Keratinocyte (primary cell): ENCODE results near the gene SLC22A3. TPM values are rescaled to one million over a fixed set of nuclear protein-coding genes. Genes with fewer than 3 reads are reported as not detected.
"Not testable (repeated sequence)": the region's sequence is repeated elsewhere in the genome, so short reads cannot be mapped to it uniquely, and the experiment has no call there.

Experiments
- DNase-seq: peaks from one replicate; pipeline ENCODE4 v3.0.0-alpha.2; 2011; ENCODE audit warnings: low read depth, missing footprints, low spot score
- FAIRE-seq: peaks from 2 replicates; lab custom pipeline; 2011; peaks lifted over from hg19 to GRCh38; lab: Jason Lieb, UNC
- H2AFZ ChIP-seq: 2 replicates; pipeline ENCODE4 v1.6.0; 2012; ENCODE audit warnings: low read length, control low read depth, inconsistent platforms; ENCODE audit not compliant: control insufficient read depth
- H3K27ac ChIP-seq: 2 replicates; pipeline ENCODE4 v1.5.1; 2011; ENCODE audit warnings: low read length; ENCODE audit not compliant: control insufficient read depth, insufficient read depth
- H3K27me3 ChIP-seq: 3 replicates; pipeline ENCODE4 v1.6.0; 2011; ENCODE audit warnings: low read length; ENCODE audit not compliant: control insufficient read depth, insufficient read depth; ENCODE audit errors: extremely low read depth
- H3K36me3 ChIP-seq, 2 experiments: 2 replicates in 1 of 2; 3 replicates in 1 of 2; pipeline ENCODE4 v1.5.1; 2011; ENCODE audit warnings: low read length in 2 of 2, mild to moderate bottlenecking in 1 of 2; ENCODE audit not compliant: control insufficient read depth in 2 of 2, insufficient read depth in 2 of 2; ENCODE audit errors: extremely low read depth in 1 of 2
- H3K4me1 ChIP-seq: 3 replicates; pipeline ENCODE4 v1.5.1; 2011; ENCODE audit warnings: low read length; ENCODE audit not compliant: control insufficient read depth, insufficient read depth; ENCODE audit errors: extremely low read depth
- H3K4me2 ChIP-seq: 3 replicates; pipeline ENCODE4 v1.6.0; 2011; ENCODE audit warnings: low read depth, low read length; ENCODE audit not compliant: control insufficient read depth, insufficient read depth; ENCODE audit errors: extremely low read depth
- H3K4me3 ChIP-seq, 3 experiments: fragments of 200-600 bp in 1 of 3; sonication (generic) in 1 of 3; 2 replicates in 2 of 3; 3 replicates in 1 of 3; pipeline ENCODE4 v1.5.1; 2011 to 2016; ENCODE audit warnings: low read length in 3 of 3, mild to moderate bottlenecking in 3 of 3, control low read depth in 2 of 3, inconsistent platforms in 1 of 3, low read depth in 1 of 3, mixed read lengths in 1 of 3, mixed run types in 1 of 3, moderate library complexity in 1 of 3; ENCODE audit not compliant: control insufficient read depth in 2 of 3, insufficient read depth in 2 of 3; ENCODE audit errors: extremely low read depth in 1 of 3
- H3K79me2 ChIP-seq: 2 replicates; pipeline ENCODE4 v1.6.0; 2012; ENCODE audit warnings: low read length; ENCODE audit not compliant: control insufficient read depth, insufficient read depth
- H3K9ac ChIP-seq: 3 replicates; pipeline ENCODE4 v1.6.0; 2011; ENCODE audit warnings: low read length; ENCODE audit not compliant: control insufficient read depth, insufficient read depth; ENCODE audit errors: extremely low read depth
- H3K9me1 ChIP-seq: 3 replicates; pipeline ENCODE4 v1.6.0; 2011; ENCODE audit warnings: low read length; ENCODE audit not compliant: control insufficient read depth, insufficient read depth; ENCODE audit errors: extremely low read depth
- H3K9me3 ChIP-seq: 2 replicates; pipeline ENCODE4 v1.5.1; 2012; ENCODE audit warnings: low read depth, low read length; ENCODE audit not compliant: control insufficient read depth
- H4K20me1 ChIP-seq: 3 replicates; pipeline ENCODE4 v1.6.0; 2011; ENCODE audit warnings: low read length; ENCODE audit not compliant: control insufficient read depth, insufficient read depth; ENCODE audit errors: extremely low read depth
- EZH2 ChIP-seq: IDR thresholded peaks from one replicate; pipeline ENCODE4 v1.6.1; 2012; ENCODE audit warnings: inconsistent platforms, mild to moderate bottlenecking, low read length, moderate library complexity
- dilution Hi-C: fragments of 300-500 bp; cut with MboI; formaldehyde crosslinking; loops from one replicate; pipeline ENCODE4 v1.7.0; 2020; ENCODE audit warnings: low sequenced_read_pairs; ENCODE audit not compliant: extremely low pct_ligation_motif_present
- polyA plus RNA-seq, 5 experiments: library from polyadenylated mRNA; depleted of rRNA in 3 of 5; stranded (reverse) in 3 of 5; stranded (forward) in 1 of 5; unstranded in 1 of 5; fragments of >200 nt; gene quantifications; 1 replicate in 1 of 5; 2 replicates in 3 of 5; 3 replicates in 1 of 5; pipeline versions ENCODE4 v1.2.1 to v1.2.3, GENCODE V29; 2011 to 2012; ENCODE audit warnings: missing spikeins in 2 of 5, low read depth in 1 of 5, low replicate concordance in 1 of 5
- TF ChIP-seq, protein P1 (sequence below), 3 experiments: IDR thresholded peaks in 1 of 3; conservative IDR thresholded peaks in 1 of 3; optimal IDR thresholded peaks in 1 of 3; 2 replicates in 2 of 3; 3 replicates in 1 of 3; pipeline versions ENCODE3 to v1.5.1; 2011; ENCODE audit warnings: low read length in 3 of 3, mild to moderate bottlenecking in 3 of 3, moderate library complexity in 2 of 3, control low read depth in 1 of 3, inconsistent platforms in 1 of 3; ENCODE audit not compliant: insufficient read depth in 2 of 3; ENCODE audit errors: extremely low read depth in 1 of 3

Gene SLC22A3
- polyA plus RNA-seq, 1 donor (not counting 4 experiments of a cell fraction or from before 2014, with no cell fraction given) = 1.8 TPM

GRCh38 chr6:160388922-160389321 lies 40.7 kb downstream of the SLC22A3 start:
- Histone ChIP-seq H3K9ac (no peak overlapping the region), H3K36me3 (no peaks in the 10 kb centered on the region), H4K20me1 (no peaks in the 10 kb centered on the region), H3K27ac (peak overlapping the region; percentile 65), H3K4me3 (no peak overlapping the region), H3K27me3 (no peaks in the 10 kb centered on the region), H3K79me2 (no peaks in the 10 kb centered on the region), H3K9me3 (no peaks in the 10 kb centered on the region), H3K4me2 (peak overlapping the region; percentile 25), H2AFZ (no peak overlapping the region), H3K4me1 (peaks cover 60% of the 10 kb centered on the region), H3K9me1 (no peaks in the 10 kb centered on the region)
- no peak for TF ChIP-seq EZH2
- peak; percentile 44 for DNase-seq
- no peak for FAIRE-seq
- dilution Hi-C loops = no loop called here

DNA sequence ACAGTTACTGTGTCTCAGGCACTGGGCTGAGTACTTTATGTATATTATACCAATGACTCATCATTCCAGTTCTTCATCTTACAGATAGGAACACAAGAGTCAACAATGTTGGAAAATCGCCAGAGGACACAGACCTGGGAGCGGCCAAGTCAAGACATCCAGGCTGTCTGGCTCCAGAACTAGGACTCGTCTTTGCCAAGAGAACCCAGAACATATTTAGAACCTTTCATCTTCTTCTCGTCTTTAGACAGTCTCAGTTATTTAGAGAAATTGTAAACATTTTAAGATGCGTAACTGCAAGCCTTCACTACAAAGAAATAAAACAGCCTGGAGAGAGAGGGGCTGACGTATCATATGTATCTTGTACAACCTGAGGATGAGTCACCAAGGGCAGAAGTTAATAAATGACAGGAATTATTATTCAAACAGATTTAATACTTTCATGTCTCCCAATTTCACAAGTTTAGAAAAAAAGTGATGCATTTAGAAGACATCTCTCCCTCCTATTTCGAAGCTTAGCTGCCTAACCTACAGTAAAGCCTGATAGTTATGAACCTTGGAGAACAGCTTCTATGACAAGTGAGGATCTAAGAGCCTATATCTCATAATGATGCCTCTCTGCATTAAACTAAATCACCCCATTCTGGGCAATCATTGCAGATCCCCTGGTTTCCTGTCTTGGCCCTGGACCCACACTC lies 43.4 kb downstream of the SLC22A3 start:
- H3K9me1 ChIP-seq = no peaks in the 10 kb centered on the region
- no peaks in the 10 kb centered on the region for H3K36me3 ChIP-seq
- H3K79me2 ChIP-seq = no peaks in the 10 kb centered on the region
- peak overlapping the region; percentile 61 for H3K9ac ChIP-seq
- peaks cover 57% of the 10 kb centered on the region for H3K4me1 ChIP-seq
- no peak for TF ChIP-seq EZH2
- TF ChIP-seq, protein P1, sequence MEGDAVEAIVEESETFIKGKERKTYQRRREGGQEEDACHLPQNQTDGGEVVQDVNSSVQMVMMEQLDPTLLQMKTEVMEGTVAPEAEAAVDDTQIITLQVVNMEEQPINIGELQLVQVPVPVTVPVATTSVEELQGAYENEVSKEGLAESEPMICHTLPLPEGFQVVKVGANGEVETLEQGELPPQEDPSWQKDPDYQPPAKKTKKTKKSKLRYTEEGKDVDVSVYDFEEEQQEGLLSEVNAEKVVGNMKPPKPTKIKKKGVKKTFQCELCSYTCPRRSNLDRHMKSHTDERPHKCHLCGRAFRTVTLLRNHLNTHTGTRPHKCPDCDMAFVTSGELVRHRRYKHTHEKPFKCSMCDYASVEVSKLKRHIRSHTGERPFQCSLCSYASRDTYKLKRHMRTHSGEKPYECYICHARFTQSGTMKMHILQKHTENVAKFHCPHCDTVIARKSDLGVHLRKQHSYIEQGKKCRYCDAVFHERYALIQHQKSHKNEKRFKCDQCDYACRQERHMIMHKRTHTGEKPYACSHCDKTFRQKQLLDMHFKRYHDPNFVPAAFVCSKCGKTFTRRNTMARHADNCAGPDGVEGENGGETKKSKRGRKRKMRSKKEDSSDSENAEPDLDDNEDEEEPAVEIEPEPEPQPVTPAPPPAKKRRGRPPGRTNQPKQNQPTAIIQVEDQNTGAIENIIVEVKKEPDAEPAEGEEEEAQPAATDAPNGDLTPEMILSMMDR (optimal IDR thresholded peaks at IDR 0.05 in 1 of 3, IDR thresholded peaks at IDR 0.05 in 1 of 3, conservative IDR thresholded peaks at IDR 0.05 in 1 of 3; ENCODE audit: extremely low read depth in 1 of 3, insufficient read depth in 2 of 3, low read length in 3 of 3) = no peak
- peak overlapping the region; percentile 89 for H2AFZ ChIP-seq
- H3K4me2 ChIP-seq = peak overlapping the region; percentile 74
- dilution Hi-C loops = no loop called here
- peak overlapping the region; percentile 93 for H3K27ac ChIP-seq
- FAIRE-seq = peak; percentile 84
- H4K20me1 ChIP-seq = no peaks in the 10 kb centered on the region
- H3K4me3 ChIP-seq = peak overlapping the region in 2 of 3 experiments; percentile 57 to 64
- H3K9me3 ChIP-seq = no peaks in the 10 kb centered on the region
- no peaks in the 10 kb centered on the region for H3K27me3 ChIP-seq
- DNase-seq = peak; percentile 90

DNA sequence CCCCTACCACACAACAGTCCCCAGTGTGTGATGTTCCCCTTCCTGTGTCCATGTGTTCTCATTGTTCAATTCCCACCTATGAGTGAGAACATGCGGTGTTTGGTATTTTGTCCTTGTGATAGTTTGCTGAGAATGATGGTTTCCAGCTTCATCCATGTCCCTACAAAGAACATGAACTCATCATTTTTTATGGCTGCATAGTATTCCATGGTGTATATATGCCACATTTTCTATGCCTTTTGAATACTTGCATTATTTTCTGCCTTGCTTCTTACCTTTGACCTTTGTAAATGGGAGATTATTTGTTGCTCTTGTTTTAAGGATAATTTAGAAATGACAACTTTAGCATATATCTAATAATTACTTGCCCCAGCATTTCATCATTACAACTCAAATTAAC lies 45.3 kb downstream of the SLC22A3 start:
- H3K27ac ChIP-seq, FAIRE-seq, H3K79me2 ChIP-seq, H3K4me3 ChIP-seq, dilution Hi-C loops, H3K9me3 ChIP-seq, H3K9me1 ChIP-seq, H3K9ac ChIP-seq, H3K4me2 ChIP-seq, H3K27me3 ChIP-seq, DNase-seq, H3K36me3 ChIP-seq, H4K20me1 ChIP-seq, H2AFZ ChIP-seq: not testable (repeated sequence)
- peaks cover 39% of the 10 kb centered on the region for H3K4me1 ChIP-seq
